B cell (primary cell): ENCODE data around the gene MAP4K1. TPM values are rescaled to one million over a fixed set of nuclear protein-coding genes. Genes with fewer than 3 reads are reported as not detected.
A peak's percentile ranks its signal among the peaks of the same experiment; 100 is the strongest.

Experiments used
- ATAC-seq: fragments of 200-7000 bp; cut with Tn5 transposase; one replicate; pipeline ENCODE4 v1.10.0; 2021; ENCODE audit warnings: low read depth, mild to moderate bottlenecking, moderate number of reproducible peaks, moderate library complexity
- CTCF ChIA-PET: fragments of 350-600 bp; sonication (Branson Sonifier 250); formaldehyde crosslinking; loops from one replicate; lab custom pipeline; 2021; ENCODE audit warnings: antibody characterized with exemption, inconsistent platforms; lab: Charles Lee
- POLR2A ChIA-PET: fragments of 350-600 bp; sonication (Branson Sonifier 250); formaldehyde crosslinking; loops from one replicate; lab custom pipeline; 2021; ENCODE audit warnings: antibody characterized with exemption; lab: Charles Lee
- DNase-seq: peaks from one replicate; pipeline ENCODE4 v3.0.0; 2013
- H2AFZ ChIP-seq: 2 replicates; pipeline ENCODE4 v1.6.1; 2012; ENCODE audit warnings: mild to moderate bottlenecking, low read depth, low read length; ENCODE audit not compliant: insufficient read depth, poor library complexity, severe bottlenecking
- H3K27ac ChIP-seq, 2 donors: 1 replicate in 1 of 2; 2 replicates in 1 of 2; pipeline ENCODE4 v1.5.1; 2012 to 2013; ENCODE audit warnings: low read length in 2 of 2, mild to moderate bottlenecking in 2 of 2, moderate library complexity in 1 of 2
- H3K27me3 ChIP-seq, 4 experiments: fragments of 200-600 bp in 1 of 4; sonication (generic) in 1 of 4; replicated peaks in 1 of 4; 1 replicate in 2 of 4; 2 replicates in 2 of 4; pipeline versions ENCODE4 v1.6.1 to v1.7.0; 2013 to 2016; ENCODE audit warnings: low read length in 3 of 4, mild to moderate bottlenecking in 2 of 4, mixed read lengths in 1 of 4, moderate library complexity in 1 of 4; ENCODE audit not compliant: insufficient read depth in 4 of 4, control insufficient read depth in 3 of 4; ENCODE audit errors: control extremely low read depth in 1 of 4
- H3K36me3 ChIP-seq, 2 experiments: replicated peaks in 1 of 2; 1 replicate in 1 of 2; 2 replicates in 1 of 2; pipeline versions ENCODE4 v1.6.1 to v1.7.1; 2013; ENCODE audit warnings: low read length in 1 of 2; ENCODE audit not compliant: insufficient read depth in 2 of 2, control insufficient read depth in 1 of 2; ENCODE audit errors: control extremely low read depth in 1 of 2, extremely low read depth in 1 of 2
- H3K4me1 ChIP-seq, 2 donors: fragments of 200-600 bp in 1 of 2; sonication (generic) in 1 of 2; 1 replicate in 1 of 2; 2 replicates in 1 of 2; pipeline versions ENCODE4 v1.5.1 to v1.6.1; 2013 to 2017; ENCODE audit warnings: low read length in 2 of 2; ENCODE audit not compliant: control insufficient read depth in 2 of 2, insufficient read depth in 2 of 2
- H3K4me2 ChIP-seq: replicated peaks from 2 replicates; pipeline ENCODE3; 2012; ENCODE audit warnings: mild to moderate bottlenecking, low read depth, low read length; ENCODE audit not compliant: poor library complexity, severe bottlenecking
- H3K4me3 ChIP-seq, 5 experiments: fragments of 200-600 bp in 1 of 5; sonication (generic) in 1 of 5; 1 replicate in 3 of 5; 2 replicates in 2 of 5; pipeline versions ENCODE4 v1.5.1 to v1.7.0; 2011 to 2016; ENCODE audit warnings: low read length in 4 of 5, mild to moderate bottlenecking in 4 of 5, low read depth in 2 of 5, control low read depth in 1 of 5, moderate library complexity in 1 of 5; ENCODE audit not compliant: insufficient read depth in 1 of 5; ENCODE audit errors: control extremely low read depth in 1 of 5, extremely low read depth in 1 of 5
- H3K79me2 ChIP-seq: fragments of 200-600 bp; sonication (generic); one replicate; pipeline ENCODE4 v1.6.0; 2016; ENCODE audit warnings: low read length; ENCODE audit not compliant: control insufficient read depth, insufficient read depth
- H3K9ac ChIP-seq: fragments of 200-600 bp; sonication (generic); 2 replicates; pipeline ENCODE4 v1.6.1; 2017; ENCODE audit warnings: mild to moderate bottlenecking, low read length, moderate library complexity
- H3K9me3 ChIP-seq, 3 donors: one replicate each; pipeline versions ENCODE4 v1.6.1 to v1.7.1; 2013; ENCODE audit warnings: low read length in 2 of 3; ENCODE audit not compliant: control insufficient read depth in 2 of 3, insufficient read depth in 1 of 3; ENCODE audit errors: control extremely low read depth in 1 of 3
- H4K20me1 ChIP-seq: 2 replicates; pipeline ENCODE4 v1.6.0; 2012; ENCODE audit warnings: mild to moderate bottlenecking, low read length; ENCODE audit not compliant: insufficient read depth, control insufficient read depth, poor library complexity, severe bottlenecking
- H3K27ac Mint-ChIP-seq: one replicate; pipeline ENCODE4 v1.8.0; 2021; ENCODE audit warnings: mixed read lengths
- H3K27me3 Mint-ChIP-seq: one replicate; pipeline ENCODE4 v1.8.0; 2021; ENCODE audit warnings: mixed read lengths
- H3K4me1 Mint-ChIP-seq: one replicate; pipeline ENCODE4 v1.8.0; 2021; ENCODE audit warnings: mixed read lengths
- H3K4me3 Mint-ChIP-seq: one replicate; pipeline ENCODE4 v1.8.0; 2021; ENCODE audit warnings: mixed read lengths
- H3K9me3 Mint-ChIP-seq: one replicate; pipeline ENCODE4 v1.8.0; 2022; ENCODE audit warnings: mixed read lengths; ENCODE audit not compliant: insufficient read depth
- EZH2 ChIP-seq: IDR thresholded peaks from 2 replicates; pipeline ENCODE4 v1.6.1; 2012; ENCODE audit warnings: borderline replicate concordance, low read depth, mild to moderate bottlenecking, moderate library complexity, low read length; ENCODE audit not compliant: insufficient read depth, poor library complexity, severe bottlenecking
- WGBS: methylation state at CpG from one replicate; pipeline ENCODE4 v1.1.5; 2013; ENCODE audit warnings: missing lambda C conversion rate; ENCODE audit not compliant: insufficient coverage; 5-methylcytosine and 5-hydroxymethylcytosine counted together
- intact Hi-C: fragments of 100-400 bp; cut with micrococcal nuclease; formaldehyde crosslinking; loops from one replicate; pipeline ENCODE4 v1.10.0; 2022
- polyA plus RNA-seq: library from polyadenylated mRNA; depleted of rRNA; stranded (reverse); fragments of >200 nt; gene quantifications from 2 replicates; pipeline ENCODE4 v1.2.3, GENCODE V29; 2012
- total RNA-seq, 2 donors: library from RNA; stranded (reverse); fragments of 120-200 nt in 1 of 2; gene quantifications; 1 replicate in 1 of 2; 2 replicates in 1 of 2; pipeline versions ENCODE4 v1.2.3 to v1.2.4, GENCODE V29; 2013 to 2022
- TF ChIP-seq, protein P1 (sequence below): fragments of 200-600 bp; IDR thresholded peaks from one replicate; pipeline ENCODE4 v1.8.0; 2022; ENCODE audit warnings: antibody characterized with exemption, mild to moderate bottlenecking

The MAP4K1 gene
- total and polyA plus RNA-seq, 2 donors (not counting 1 experiment from before 2014, with no cell fraction given) = 291 to 415 TPM

DNA sequence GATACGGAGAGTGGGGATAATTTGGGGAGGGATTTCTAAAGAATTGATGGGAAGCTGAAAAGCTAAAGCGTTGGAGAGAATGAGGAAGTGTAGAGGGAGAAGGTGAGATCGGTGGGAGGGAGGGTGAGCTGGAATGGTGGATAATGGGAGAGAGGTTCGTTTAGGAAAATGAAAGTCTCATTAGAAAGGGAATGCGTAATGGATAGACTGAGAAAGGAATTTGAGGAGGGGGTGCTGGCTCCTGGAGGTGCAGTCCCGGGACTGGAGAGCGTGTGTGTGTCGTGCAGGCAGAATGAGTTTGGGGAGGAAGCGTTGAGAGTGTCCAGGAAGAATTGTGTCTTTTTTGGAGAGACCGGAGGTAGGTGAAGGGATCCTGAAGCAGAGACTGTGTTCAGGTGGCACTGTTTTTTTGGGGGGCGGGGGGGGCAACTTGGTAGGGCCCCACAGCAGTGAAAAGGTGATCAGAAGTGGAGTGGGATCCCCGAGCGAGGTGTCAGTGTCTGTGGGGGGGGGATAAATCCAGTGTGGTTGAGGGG, 31.1 kb upstream of the MAP4K1 start:
- H3K4me3 ChIP-seq = peak overlapping the region; percentile 82 to 96 (median 91)
- H3K4me3 Mint-ChIP-seq = peak overlapping the region; percentile 90
- H4K20me1 ChIP-seq = peaks cover 43% of the 10 kb centered on the region
- no peaks in the 10 kb centered on the region for H3K9me3 Mint-ChIP-seq
- H3K27me3 ChIP-seq = no peaks in the 10 kb centered on the region
- ChIA-PET POLR2A (interaction anchor here (0.5 kb wide), 1 partner anchor 43 kb away, joined by 5 read pairs; no protein-coding TSS in a partner anchor), CTCF (interaction anchor here (0.5 to 2.2 kb wide), 4 partner anchors 14 to 281 kb away, joined by 3 to 6 read pairs (median 3); partner anchors contain the start of gene SARS2)
- peak overlapping the region; percentile 86 for H3K9ac ChIP-seq
- H3K27me3 Mint-ChIP-seq = no peaks in the 10 kb centered on the region
- no peaks in the 10 kb centered on the region for H3K9me3 ChIP-seq
- no peak for ATAC-seq
- peaks cover 45% of the 10 kb centered on the region for H3K4me1 Mint-ChIP-seq
- peaks cover 59% of the 10 kb centered on the region for H3K79me2 ChIP-seq
- 3% methylated on average over 12 of the region's 13 CpGs for WGBS
- H3K36me3 ChIP-seq = peaks cover 0 to under 1% of the 10 kb centered on the region in 2 experiments
- H3K4me2 ChIP-seq = peak overlapping the region; percentile 83
- peaks cover 21 to 31% of the 10 kb centered on the region in 2 donors for H3K4me1 ChIP-seq
- peak overlapping the region; percentile 82 for H2AFZ ChIP-seq
- H3K27ac Mint-ChIP-seq = peak overlapping the region; percentile 68
- intact Hi-C loops = loop anchor here (5.0 to 10.0 kb wide), 2 partner anchors 86 to 203 kb away; no protein-coding TSS in a partner anchor
- H3K27ac ChIP-seq = peak overlapping the region in 1 of 2 donors; percentile 68
- no peak for DNase-seq
- no peak for TF ChIP-seq EZH2
- TF ChIP-seq, protein P1, sequence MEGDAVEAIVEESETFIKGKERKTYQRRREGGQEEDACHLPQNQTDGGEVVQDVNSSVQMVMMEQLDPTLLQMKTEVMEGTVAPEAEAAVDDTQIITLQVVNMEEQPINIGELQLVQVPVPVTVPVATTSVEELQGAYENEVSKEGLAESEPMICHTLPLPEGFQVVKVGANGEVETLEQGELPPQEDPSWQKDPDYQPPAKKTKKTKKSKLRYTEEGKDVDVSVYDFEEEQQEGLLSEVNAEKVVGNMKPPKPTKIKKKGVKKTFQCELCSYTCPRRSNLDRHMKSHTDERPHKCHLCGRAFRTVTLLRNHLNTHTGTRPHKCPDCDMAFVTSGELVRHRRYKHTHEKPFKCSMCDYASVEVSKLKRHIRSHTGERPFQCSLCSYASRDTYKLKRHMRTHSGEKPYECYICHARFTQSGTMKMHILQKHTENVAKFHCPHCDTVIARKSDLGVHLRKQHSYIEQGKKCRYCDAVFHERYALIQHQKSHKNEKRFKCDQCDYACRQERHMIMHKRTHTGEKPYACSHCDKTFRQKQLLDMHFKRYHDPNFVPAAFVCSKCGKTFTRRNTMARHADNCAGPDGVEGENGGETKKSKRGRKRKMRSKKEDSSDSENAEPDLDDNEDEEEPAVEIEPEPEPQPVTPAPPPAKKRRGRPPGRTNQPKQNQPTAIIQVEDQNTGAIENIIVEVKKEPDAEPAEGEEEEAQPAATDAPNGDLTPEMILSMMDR = no peak
